ENCODE measurements around the gene PTHLH.

DNA sequence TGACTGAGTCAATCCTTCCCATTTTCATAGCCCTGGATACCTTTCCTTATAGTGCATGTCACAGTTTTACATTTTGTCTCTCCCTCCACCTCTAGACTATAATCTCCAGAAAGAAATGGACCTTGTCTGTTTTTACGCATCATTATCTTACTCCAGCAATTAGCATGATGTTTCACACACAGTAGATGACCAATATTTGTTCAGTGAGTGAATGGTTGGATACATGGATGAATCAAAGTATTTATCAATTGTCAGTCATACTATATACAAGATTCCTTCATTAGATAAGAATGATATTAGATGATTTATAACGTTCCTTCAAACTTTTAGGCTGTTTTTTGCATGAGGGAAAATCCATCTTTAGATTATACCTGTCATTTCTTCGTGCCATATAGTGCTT is 61.1 kb downstream of the PTHLH start:
- TF ChIP-seq, protein P1, sequence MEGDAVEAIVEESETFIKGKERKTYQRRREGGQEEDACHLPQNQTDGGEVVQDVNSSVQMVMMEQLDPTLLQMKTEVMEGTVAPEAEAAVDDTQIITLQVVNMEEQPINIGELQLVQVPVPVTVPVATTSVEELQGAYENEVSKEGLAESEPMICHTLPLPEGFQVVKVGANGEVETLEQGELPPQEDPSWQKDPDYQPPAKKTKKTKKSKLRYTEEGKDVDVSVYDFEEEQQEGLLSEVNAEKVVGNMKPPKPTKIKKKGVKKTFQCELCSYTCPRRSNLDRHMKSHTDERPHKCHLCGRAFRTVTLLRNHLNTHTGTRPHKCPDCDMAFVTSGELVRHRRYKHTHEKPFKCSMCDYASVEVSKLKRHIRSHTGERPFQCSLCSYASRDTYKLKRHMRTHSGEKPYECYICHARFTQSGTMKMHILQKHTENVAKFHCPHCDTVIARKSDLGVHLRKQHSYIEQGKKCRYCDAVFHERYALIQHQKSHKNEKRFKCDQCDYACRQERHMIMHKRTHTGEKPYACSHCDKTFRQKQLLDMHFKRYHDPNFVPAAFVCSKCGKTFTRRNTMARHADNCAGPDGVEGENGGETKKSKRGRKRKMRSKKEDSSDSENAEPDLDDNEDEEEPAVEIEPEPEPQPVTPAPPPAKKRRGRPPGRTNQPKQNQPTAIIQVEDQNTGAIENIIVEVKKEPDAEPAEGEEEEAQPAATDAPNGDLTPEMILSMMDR (IDR thresholded peaks at IDR 0.05): no peak
- TF ChIP-seq, protein P2, sequence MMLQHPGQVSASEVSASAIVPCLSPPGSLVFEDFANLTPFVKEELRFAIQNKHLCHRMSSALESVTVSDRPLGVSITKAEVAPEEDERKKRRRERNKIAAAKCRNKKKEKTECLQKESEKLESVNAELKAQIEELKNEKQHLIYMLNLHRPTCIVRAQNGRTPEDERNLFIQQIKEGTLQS (CRISPR knock-in tag; conservative IDR thresholded peaks at IDR 0.05): no peak
- TF ChIP-seq, protein P3, sequence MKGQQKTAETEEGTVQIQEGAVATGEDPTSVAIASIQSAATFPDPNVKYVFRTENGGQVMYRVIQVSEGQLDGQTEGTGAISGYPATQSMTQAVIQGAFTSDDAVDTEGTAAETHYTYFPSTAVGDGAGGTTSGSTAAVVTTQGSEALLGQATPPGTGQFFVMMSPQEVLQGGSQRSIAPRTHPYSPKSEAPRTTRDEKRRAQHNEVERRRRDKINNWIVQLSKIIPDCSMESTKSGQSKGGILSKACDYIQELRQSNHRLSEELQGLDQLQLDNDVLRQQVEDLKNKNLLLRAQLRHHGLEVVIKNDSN (CRISPR knock-in tag; IDR thresholded peaks at IDR 0.05): no peak
- TF ChIP-seq ZNF232 (CRISPR knock-in tag; IDR thresholded peaks at IDR 0.05) (no peak), ZNF423 (CRISPR knock-in tag; IDR thresholded peaks at IDR 0.05) (no peak), ATF1 (CRISPR knock-in tag; IDR thresholded peaks at IDR 0.05) (no peak), TEAD4 (CRISPR knock-in tag; IDR thresholded peaks at IDR 0.05) (no peak)
- TF ChIP-seq, protein P4, sequence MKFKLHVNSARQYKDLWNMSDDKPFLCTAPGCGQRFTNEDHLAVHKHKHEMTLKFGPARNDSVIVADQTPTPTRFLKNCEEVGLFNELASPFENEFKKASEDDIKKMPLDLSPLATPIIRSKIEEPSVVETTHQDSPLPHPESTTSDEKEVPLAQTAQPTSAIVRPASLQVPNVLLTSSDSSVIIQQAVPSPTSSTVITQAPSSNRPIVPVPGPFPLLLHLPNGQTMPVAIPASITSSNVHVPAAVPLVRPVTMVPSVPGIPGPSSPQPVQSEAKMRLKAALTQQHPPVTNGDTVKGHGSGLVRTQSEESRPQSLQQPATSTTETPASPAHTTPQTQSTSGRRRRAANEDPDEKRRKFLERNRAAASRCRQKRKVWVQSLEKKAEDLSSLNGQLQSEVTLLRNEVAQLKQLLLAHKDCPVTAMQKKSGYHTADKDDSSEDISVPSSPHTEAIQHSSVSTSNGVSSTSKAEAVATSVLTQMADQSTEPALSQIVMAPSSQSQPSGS (CRISPR knock-in tag; IDR thresholded peaks at IDR 0.05; ENCODE audit: borderline replicate concordance, low read depth): no peak
- TF ChIP-seq, protein P5, sequence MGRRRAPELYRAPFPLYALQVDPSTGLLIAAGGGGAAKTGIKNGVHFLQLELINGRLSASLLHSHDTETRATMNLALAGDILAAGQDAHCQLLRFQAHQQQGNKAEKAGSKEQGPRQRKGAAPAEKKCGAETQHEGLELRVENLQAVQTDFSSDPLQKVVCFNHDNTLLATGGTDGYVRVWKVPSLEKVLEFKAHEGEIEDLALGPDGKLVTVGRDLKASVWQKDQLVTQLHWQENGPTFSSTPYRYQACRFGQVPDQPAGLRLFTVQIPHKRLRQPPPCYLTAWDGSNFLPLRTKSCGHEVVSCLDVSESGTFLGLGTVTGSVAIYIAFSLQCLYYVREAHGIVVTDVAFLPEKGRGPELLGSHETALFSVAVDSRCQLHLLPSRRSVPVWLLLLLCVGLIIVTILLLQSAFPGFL (CRISPR knock-in tag; IDR thresholded peaks at IDR 0.05; ENCODE audit: borderline replicate concordance): no peak
